GM21723 (cell line): ENCODE data around the gene SORCS2.

Experiments used
- ATAC-seq: cut with Tn5 transposase; IDR thresholded peaks from one replicate; pipeline ENCODE4 v1.9.1; 2021; ENCODE audit warnings: mild to moderate bottlenecking, moderate library complexity; ENCODE audit not compliant: unreplicated experiment

SORCS2 gene

GRCh38 chr4:7348946-7349900, 156.9 kb downstream of the SORCS2 start:
- ATAC-seq, result no peak

- ATAC-seq, result no peak
Measured at GRCh38 chr4:7350396-7350795, 158.1 kb downstream of the SORCS2 start.

- ATAC-seq, result no peak
Measured at GRCh38 chr4:7351014-7351413, 158.7 kb downstream of the SORCS2 start.

- no peak for ATAC-seq
Measured at GRCh38 chr4:7352486-7352885, 160.1 kb downstream of the SORCS2 start.

GRCh38 chr4:7353046-7353790, 160.9 kb downstream of the SORCS2 start:
- no peak for ATAC-seq

GRCh38 chr4:7353846-7354610, 161.7 kb downstream of the SORCS2 start:
- no peak for ATAC-seq

GRCh38 chr4:7354927-7355326, 162.6 kb downstream of the SORCS2 start:
- no peak for ATAC-seq

- ATAC-seq, result no peak
Measured at GRCh38 chr4:7355795-7356194, 163.5 kb downstream of the SORCS2 start.

- ATAC-seq, result no peak
Measured at GRCh38 chr4:7356667-7357310, 164.5 kb downstream of the SORCS2 start.

- ATAC-seq, result no peak
Measured at GRCh38 chr4:7357323-7357722, 165.0 kb downstream of the SORCS2 start.

- ATAC-seq, result no peak
Measured at GRCh38 chr4:7358100-7358735, 165.9 kb downstream of the SORCS2 start.

- ATAC-seq, result no peak
Measured at GRCh38 chr4:7359400-7360062, 167.2 kb downstream of the SORCS2 start.

GRCh38 chr4:7360806-7361205, 168.5 kb downstream of the SORCS2 start:
- no peak for ATAC-seq

- ATAC-seq, result no peak
Measured at GRCh38 chr4:7361280-7361895, 169.1 kb downstream of the SORCS2 start.

GRCh38 chr4:7362341-7362740, 170.0 kb downstream of the SORCS2 start:
- no peak for ATAC-seq

GRCh38 chr4:7362862-7363430, 170.6 kb downstream of the SORCS2 start:
- no peak for ATAC-seq

GRCh38 chr4:7364979-7365378, 172.6 kb downstream of the SORCS2 start:
- no peak for ATAC-seq

- no peak for ATAC-seq
Measured at GRCh38 chr4:7365462-7366179, 173.3 kb downstream of the SORCS2 start.
